Bronchial epithelial cell (primary cell): ENCODE measurements around the gene IFIT5. TPM values are rescaled to one million over a fixed set of nuclear protein-coding genes. Genes with fewer than 3 reads are reported as not detected.

ENCODE experiments used
- DNase-seq: peaks from one replicate; pipeline ENCODE4 v3.0.0-alpha.2; 2010; ENCODE audit warnings: low read depth
- FAIRE-seq: peaks from 2 replicates; lab custom pipeline; 2011; peaks lifted over from hg19 to GRCh38; lab: Jason Lieb, UNC
- H3K27me3 ChIP-seq: 2 replicates; pipeline ENCODE4 v1.5.1; 2011; ENCODE audit warnings: low read length; ENCODE audit not compliant: control insufficient read depth, insufficient read depth
- H3K36me3 ChIP-seq: 2 replicates; pipeline ENCODE4 v1.5.1; 2011; ENCODE audit warnings: low read length; ENCODE audit not compliant: control insufficient read depth, insufficient read depth
- H3K4me3 ChIP-seq: 2 replicates; pipeline ENCODE4 v1.5.1; 2011; ENCODE audit warnings: mild to moderate bottlenecking, low read depth, low read length, control low read depth
- CTCF ChIP-seq: IDR thresholded peaks from 2 replicates; pipeline ENCODE4 v1.5.1; 2011; ENCODE audit warnings: mild to moderate bottlenecking, moderate library complexity, low read length, control low read depth, inconsistent platforms; ENCODE audit not compliant: insufficient read depth, severe bottlenecking
- total RNA-seq: library from RNA; depleted of rRNA; stranded (reverse); fragments of >200 nt; gene quantifications from 2 replicates; pipeline ENCODE4 v1.2.1, GENCODE V29; 2014

The IFIT5 gene
- total RNA-seq: 3.1 and 5.3 TPM in 2 replicates

GRCh38 chr10:89414146-89414878 lies at the start of gene IFIT5:
TSS of gene IFIT5 (plus strand) at chr10:89414568. CDS start at chr10:89414799, 231 bp downstream.
- peak; percentile 52 for DNase-seq
- Histone ChIP-seq H3K36me3 (no peaks in the 10 kb centered on the region), H3K27me3 (no peaks in the 10 kb centered on the region), H3K4me3 (peak within 1 kb of the TSS; percentile 72)
- no peak for FAIRE-seq
- TF ChIP-seq CTCF: peak; percentile 16

- Histone ChIP-seq H3K27me3 (no peaks in the 10 kb centered on the region), H3K36me3 (no peaks in the 10 kb centered on the region), H3K4me3 (no peak overlapping the region)
- FAIRE-seq (no peak), DNase-seq (no peak)
- no peak for TF ChIP-seq CTCF
These were observed 46.8 kb upstream of the IFIT5 start for GRCh38 chr10:89367529-89367928.

GRCh38 chr10:89368129-89368528 lies 46.2 kb upstream of the IFIT5 start:
- H3K36me3 ChIP-seq: no peaks in the 10 kb centered on the region
- no peak overlapping the region for H3K4me3 ChIP-seq
- FAIRE-seq (no peak), DNase-seq (no peak)
- no peaks in the 10 kb centered on the region for H3K27me3 ChIP-seq
- no peak for TF ChIP-seq CTCF

- FAIRE-seq (no peak), DNase-seq (peak; percentile 34)
- Histone ChIP-seq H3K27me3 (no peaks in the 10 kb centered on the region), H3K4me3 (no peak overlapping the region), H3K36me3 (no peaks in the 10 kb centered on the region)
- peak; percentile 49 for TF ChIP-seq CTCF
These were observed 44.9 kb upstream of the IFIT5 start for GRCh38 chr10:89369156-89370105.

- Histone ChIP-seq H3K4me3 (no peak overlapping the region), H3K27me3 (no peaks in the 10 kb centered on the region), H3K36me3 (no peaks in the 10 kb centered on the region)
- no peak for FAIRE-seq
- DNase-seq: no peak
- TF ChIP-seq CTCF: no peak
These were observed 43.3 kb upstream of the IFIT5 start for GRCh38 chr10:89371079-89371478.
